Heart left ventricle (tissue), 16 donors: ENCODE data around the gene ENAH. TPM values are rescaled to one million over a fixed set of nuclear protein-coding genes. Genes with fewer than 3 reads are reported as not detected.
A peak's percentile ranks its signal among the peaks of the same experiment; 100 is the strongest.

Source experiments
- ATAC-seq, 4 donors: fragments of 200-7000 bp; cut with Tn5 transposase; one replicate each; pipeline ENCODE4 v1.9.1; 2020 to 2022; ENCODE audit warnings: moderate library complexity in 4 of 4, mild to moderate bottlenecking in 3 of 4, moderate number of reproducible peaks in 1 of 4
- DNase-seq, 5 donors: peaks; one replicate each; pipeline ENCODE4 v3.0.0-alpha.2; 2020
- H3K27ac ChIP-seq, 12 donors: fragments of 200-600 bp; sonication (generic) in 4 of 12; one replicate each; pipeline versions ENCODE4 v1.5.0 to v1.8.0; 2016 to 2022; ENCODE audit warnings: mild to moderate bottlenecking in 2 of 12
- H3K27me3 ChIP-seq, 9 donors: fragments of 200-600 bp; sonication (generic) in 2 of 9; one replicate each; pipeline versions ENCODE4 v1.5.1 to v1.8.0; 2016 to 2022; ENCODE audit warnings: mild to moderate bottlenecking in 3 of 9
- H3K36me3 ChIP-seq, 9 donors: fragments of 200-600 bp; sonication (generic) in 2 of 9; one replicate each; pipeline versions ENCODE4 v1.5.0 to v1.8.0; 2018 to 2022; ENCODE audit warnings: mild to moderate bottlenecking in 2 of 9
- H3K4me1 ChIP-seq, 12 donors: fragments of 200-600 bp; sonication (generic) in 4 of 12; one replicate each; pipeline versions ENCODE4 v1.5.0 to v1.8.0; 2016 to 2022; ENCODE audit warnings: mild to moderate bottlenecking in 3 of 12
- H3K4me3 ChIP-seq, 12 donors: fragments of 200-600 bp; sonication (generic) in 4 of 12; one replicate each; pipeline versions ENCODE4 v1.5.0 to v1.8.0; 2017 to 2022; ENCODE audit warnings: mild to moderate bottlenecking in 9 of 12, moderate library complexity in 4 of 12
- H3K9me3 ChIP-seq, 12 donors: fragments of 200-600 bp; sonication (generic) in 4 of 12; one replicate each; pipeline versions ENCODE4 v1.5.0 to v1.8.0; 2016 to 2022; ENCODE audit warnings: mild to moderate bottlenecking in 1 of 12
- POLR2A ChIP-seq, 2 donors: fragments of 450-650 bp; IDR thresholded peaks; one replicate each; pipeline ENCODE4 v1.6.1; 2017; ENCODE audit warnings: antibody characterized with exemption in 2 of 2, mild to moderate bottlenecking in 2 of 2, moderate library complexity in 2 of 2
- WGBS, 4 donors: extraction: QIAGEN DNeasy Blood & Tissue Kit in 2 of 4; methylation state at CpG; one replicate each; pipeline versions ENCODE4 v1.1.5 to v1.1.7; 2013 to 2018; 5-methylcytosine and 5-hydroxymethylcytosine counted together
- intact Hi-C, 10 donors: fragments of 100-400 bp; cut with DNase I; formaldehyde crosslinking; loops; one replicate each; pipeline versions ENCODE4 v1.11.1 to v1.14.2; 2022
- polyA plus RNA-seq, 2 donors: library from polyadenylated mRNA; stranded (reverse); fragments of 200-250 nt; gene quantifications; one replicate each; pipeline ENCODE4 v1.2.3, GENCODE V29; 2013
- total RNA-seq, 9 donors: library from RNA; depleted of rRNA in 2 of 9; stranded (reverse); fragments of >200 nt in 2 of 9; fragmentation: NEBNext Ultra II Directional in 3 of 9; extraction: Animal tissue kit (Norgen Biotek cat#: 25700) in 3 of 9; gene quantifications; one replicate each; pipeline versions ENCODE4 v1.1.0 to v1.2.4, GENCODE V29; 2016 to 2023
- TF ChIP-seq, protein P1 (sequence below), 12 donors: fragments of 200-600 bp; sonication (generic) in 4 of 12; IDR thresholded peaks; one replicate each; pipeline versions ENCODE4 v1.5.0 to v1.8.0; 2018 to 2022; ENCODE audit warnings: antibody characterized with exemption in 12 of 12, mild to moderate bottlenecking in 5 of 12
- donor health status: ischemic (EF 13 %, LVEDD 7.1; RV severe dilation, severe dysfunction).
- donor health status: healthy with polysubstance abuse.
- donor health status: DM: no; HTN: yes; CAD: no.
- donor health status: DM: no; HTN: no; CAD: no.
- donor health status: ischemic (EF 25% LVEDD 6.9; RV normal size, moderate dysfunction).
- donor health status: ischemic (EF 25% LVEDD 5.7; RV mildly dilated, moderate dysfunction).
- donor health status: healthy.
- donor health status: DM: yes; HTN: yes; CAD: no.
- donor health status: ischemic (EF 35%, LVEDD 5.7; RV mildly dilated, moderate dysfunction).
- donor health status: nonischemic (EF 11% LVEDD 7.7; RV severe dilation, severe dysfunction).
- donor health status: DM: yes; HTN: yes; CAD: no.
- donor health status: PGD.
- donor health status: ischemic (EF 29% LVEDD 5.4; RV normal size, mild dysfunction).
- donor health status: nonischemic (EF 23%, LVEDD 6.1; RV moderate dilation, normal function).

ENAH gene
- total and polyA plus RNA-seq, 11 donors, result 17.0 to 183 (median 86.1) TPM

DNA sequence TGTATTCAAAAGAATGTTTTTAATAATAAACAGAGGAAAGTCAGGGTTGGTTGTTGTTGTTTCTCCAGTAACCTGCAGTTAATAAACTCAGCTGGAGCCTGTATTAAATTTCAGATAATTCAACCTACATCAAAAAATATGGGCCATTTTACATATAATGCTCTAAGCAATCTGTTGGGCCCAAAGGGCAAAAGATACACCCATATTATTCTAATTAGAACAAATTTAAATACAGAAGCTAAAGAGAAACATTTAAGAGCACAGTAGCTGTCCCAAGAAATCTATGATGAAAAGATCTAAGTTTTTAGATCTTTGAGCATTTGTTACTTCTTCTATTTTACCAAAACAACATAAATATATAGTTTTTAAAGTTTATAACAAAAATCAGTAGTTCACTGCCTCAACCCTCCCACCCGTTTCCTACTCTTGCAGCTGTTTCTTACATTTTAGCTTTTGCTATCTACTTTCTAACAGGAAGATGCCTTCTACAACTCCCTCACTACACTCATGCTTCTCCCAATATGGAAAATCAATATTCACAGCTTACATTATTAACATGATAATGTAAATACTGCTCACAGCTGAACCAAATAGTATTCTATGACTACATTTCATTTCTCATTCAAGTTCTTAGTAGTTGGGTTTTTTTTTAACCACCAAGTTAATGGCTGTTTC lies 130.2 kb downstream of the ENAH start:
- WGBS, 4 donors, result 57 to 78% (median 65%) methylated on average over 1 of the region's 1 CpG
- DNase-seq (no peak), ATAC-seq (no peak)
- Histone ChIP-seq H3K27ac (no peak overlapping the region), H3K4me1 (peaks cover 0 to 33% (median 4%) of the 10 kb centered on the region in 12 donors), H3K9me3 (no peaks in the 10 kb centered on the region), H3K36me3 (peaks cover 0 to 16% (median 0%) of the 10 kb centered on the region in 9 donors), H3K27me3 (no peaks in the 10 kb centered on the region), H3K4me3 (no peak overlapping the region)
- intact Hi-C loops, result no loop called here
- TF ChIP-seq, protein P1, sequence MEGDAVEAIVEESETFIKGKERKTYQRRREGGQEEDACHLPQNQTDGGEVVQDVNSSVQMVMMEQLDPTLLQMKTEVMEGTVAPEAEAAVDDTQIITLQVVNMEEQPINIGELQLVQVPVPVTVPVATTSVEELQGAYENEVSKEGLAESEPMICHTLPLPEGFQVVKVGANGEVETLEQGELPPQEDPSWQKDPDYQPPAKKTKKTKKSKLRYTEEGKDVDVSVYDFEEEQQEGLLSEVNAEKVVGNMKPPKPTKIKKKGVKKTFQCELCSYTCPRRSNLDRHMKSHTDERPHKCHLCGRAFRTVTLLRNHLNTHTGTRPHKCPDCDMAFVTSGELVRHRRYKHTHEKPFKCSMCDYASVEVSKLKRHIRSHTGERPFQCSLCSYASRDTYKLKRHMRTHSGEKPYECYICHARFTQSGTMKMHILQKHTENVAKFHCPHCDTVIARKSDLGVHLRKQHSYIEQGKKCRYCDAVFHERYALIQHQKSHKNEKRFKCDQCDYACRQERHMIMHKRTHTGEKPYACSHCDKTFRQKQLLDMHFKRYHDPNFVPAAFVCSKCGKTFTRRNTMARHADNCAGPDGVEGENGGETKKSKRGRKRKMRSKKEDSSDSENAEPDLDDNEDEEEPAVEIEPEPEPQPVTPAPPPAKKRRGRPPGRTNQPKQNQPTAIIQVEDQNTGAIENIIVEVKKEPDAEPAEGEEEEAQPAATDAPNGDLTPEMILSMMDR (IDR thresholded peaks at IDR 0.05), result no peak
- no peak for TF ChIP-seq POLR2A (IDR thresholded peaks at IDR 0.05)

DNA sequence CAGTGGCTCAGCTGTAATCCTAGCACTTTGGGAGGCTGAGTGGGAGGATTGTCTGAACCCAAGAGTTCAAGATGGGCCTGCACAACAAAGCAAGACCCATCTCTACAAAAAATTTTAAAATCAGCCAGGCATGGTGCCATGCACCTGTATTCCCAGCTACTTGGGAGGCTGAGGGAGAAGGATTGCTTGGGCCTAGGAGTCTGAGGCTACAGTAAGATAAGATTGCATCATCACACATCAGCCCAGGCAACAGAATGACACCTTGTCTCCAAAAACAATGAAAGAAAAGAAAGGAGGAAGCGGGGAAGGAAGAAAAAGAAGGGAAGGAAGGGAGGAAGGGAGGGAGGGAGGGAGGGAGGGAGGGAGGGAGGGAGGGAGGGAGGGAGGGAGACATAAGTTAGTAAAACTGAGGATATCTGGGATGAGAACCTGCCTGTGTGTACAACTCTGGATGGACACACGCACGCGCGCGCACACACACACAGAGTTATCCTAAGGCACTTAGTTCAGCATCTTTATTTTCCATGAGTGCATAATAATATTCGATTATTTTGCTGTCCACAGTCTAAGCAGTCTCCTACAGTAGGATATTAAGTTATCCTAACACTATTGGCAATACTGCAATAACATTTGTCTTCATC lies 132.2 kb downstream of the ENAH start:
- intact Hi-C loops, result no loop called here
- peaks cover 0 to 27% (median 5%) of the 10 kb centered on the region in 9 donors for H3K36me3 ChIP-seq
- H3K27me3 ChIP-seq, result no peaks in the 10 kb centered on the region
- H3K9me3 ChIP-seq, result no peaks in the 10 kb centered on the region
- peaks cover 0 to 20% (median 5%) of the 10 kb centered on the region in 12 donors for H3K4me1 ChIP-seq
- no peak overlapping the region for H3K27ac ChIP-seq
- DNase-seq (no peak), ATAC-seq (no peak)
- H3K4me3 ChIP-seq, result no peak overlapping the region
- WGBS, 4 donors, result 97 to 99% (median 97%) methylated on average over 7 of the region's 7 CpGs
- TF ChIP-seq, protein P1 (IDR thresholded peaks at IDR 0.05), result no peak
- no peak for TF ChIP-seq POLR2A (IDR thresholded peaks at IDR 0.05)

DNA sequence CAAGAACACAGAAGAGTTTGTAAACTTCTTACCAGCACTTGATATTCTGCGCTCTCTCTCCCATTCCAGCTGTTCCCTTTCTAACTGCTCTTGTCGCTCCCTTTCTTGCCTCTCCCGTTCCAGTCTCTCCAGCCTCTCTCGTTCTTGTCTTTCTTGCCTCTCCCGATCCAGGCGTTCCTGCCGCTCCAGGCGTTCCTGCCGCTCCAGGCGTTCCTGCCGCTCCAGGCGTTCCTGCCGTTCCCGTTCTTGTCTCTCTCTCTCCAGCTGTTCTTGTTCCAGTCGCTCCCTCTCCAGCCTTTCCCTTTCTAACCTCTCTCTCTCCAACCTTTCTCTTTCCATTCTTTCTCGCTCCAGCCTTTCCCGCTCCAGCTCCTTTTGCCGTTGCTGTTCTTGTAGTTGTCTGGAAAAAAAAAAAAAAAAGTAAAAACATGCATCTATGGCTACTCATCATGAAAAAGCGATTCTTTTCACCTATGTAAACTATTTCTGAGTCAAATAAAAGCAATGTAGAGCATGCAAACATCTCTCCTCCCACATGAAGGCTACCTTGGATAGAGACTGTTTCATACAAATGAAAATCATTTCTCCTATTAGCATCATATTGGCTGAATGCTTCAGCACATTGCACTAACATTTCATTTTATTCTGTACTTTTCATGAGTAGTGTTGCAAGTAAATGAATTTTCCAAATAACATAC lies 133.6 kb downstream of the ENAH start:
- DNase-seq, result peak in 3 of 5 donors; percentile 30 to 67 (median 47)
- Histone ChIP-seq H3K27me3 (no peaks in the 10 kb centered on the region), H3K9me3 (no peaks in the 10 kb centered on the region), H3K27ac (peak overlapping the region in 1 of 12 donors; percentile 33), H3K4me3 (no peak overlapping the region), H3K4me1 (peaks cover 0 to 13% (median 3%) of the 10 kb centered on the region in 12 donors), H3K36me3 (peaks cover 0 to 29% (median 5%) of the 10 kb centered on the region in 9 donors)
- 88 to 90% (median 89%) methylated on average over 19 of the region's 19 CpGs for WGBS, 4 donors
- peak in 3 of 4 donors; percentile 31 to 65 (median 32) for ATAC-seq
- intact Hi-C loops, result no loop called here
- TF ChIP-seq, protein P1 (IDR thresholded peaks at IDR 0.05), result no peak
- no peak for TF ChIP-seq POLR2A (IDR thresholded peaks at IDR 0.05)

DNA sequence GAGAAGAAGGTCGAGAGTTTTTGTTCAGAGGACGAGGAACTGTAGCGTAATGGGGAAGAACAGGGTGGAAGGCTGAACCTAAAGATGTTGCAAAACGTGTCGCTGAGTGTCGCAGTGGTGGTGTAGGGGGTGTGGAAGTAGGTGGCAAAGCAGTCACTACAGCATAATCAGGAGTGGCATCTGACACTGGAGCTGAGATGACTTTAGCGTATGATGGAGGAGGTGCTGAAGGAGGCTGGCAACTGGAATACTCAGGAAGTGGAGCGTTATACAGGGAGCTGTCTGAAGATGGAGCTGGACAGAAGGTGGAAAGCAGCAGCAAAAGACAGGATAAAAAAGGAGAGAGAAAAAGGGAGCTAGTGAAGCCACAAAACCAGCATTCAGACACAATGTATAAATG lies 135.2 kb downstream of the ENAH start:
- Histone ChIP-seq H3K4me3 (no peak overlapping the region), H3K36me3 (peaks cover 0 to 45% (median 12%) of the 10 kb centered on the region in 9 donors), H3K9me3 (no peaks in the 10 kb centered on the region), H3K27me3 (no peaks in the 10 kb centered on the region), H3K27ac (no peak overlapping the region), H3K4me1 (peaks cover 0 to 6% (median 0%) of the 10 kb centered on the region in 12 donors)
- intact Hi-C loops, result no loop called here
- 86 to 88% (median 87%) methylated on average over 8 of the region's 8 CpGs for WGBS, 4 donors
- no peak for TF ChIP-seq POLR2A (IDR thresholded peaks at IDR 0.05)
- TF ChIP-seq, protein P1 (IDR thresholded peaks at IDR 0.05), result no peak
- ATAC-seq (peak in 1 of 4 donors; percentile 30), DNase-seq (no peak)
